ENCODE data around the gene TMEM11.

GRCh38 chr17:21199856-21200255, 14.1 kb downstream of the TMEM11 start:
- TF ChIP-seq, protein P1, sequence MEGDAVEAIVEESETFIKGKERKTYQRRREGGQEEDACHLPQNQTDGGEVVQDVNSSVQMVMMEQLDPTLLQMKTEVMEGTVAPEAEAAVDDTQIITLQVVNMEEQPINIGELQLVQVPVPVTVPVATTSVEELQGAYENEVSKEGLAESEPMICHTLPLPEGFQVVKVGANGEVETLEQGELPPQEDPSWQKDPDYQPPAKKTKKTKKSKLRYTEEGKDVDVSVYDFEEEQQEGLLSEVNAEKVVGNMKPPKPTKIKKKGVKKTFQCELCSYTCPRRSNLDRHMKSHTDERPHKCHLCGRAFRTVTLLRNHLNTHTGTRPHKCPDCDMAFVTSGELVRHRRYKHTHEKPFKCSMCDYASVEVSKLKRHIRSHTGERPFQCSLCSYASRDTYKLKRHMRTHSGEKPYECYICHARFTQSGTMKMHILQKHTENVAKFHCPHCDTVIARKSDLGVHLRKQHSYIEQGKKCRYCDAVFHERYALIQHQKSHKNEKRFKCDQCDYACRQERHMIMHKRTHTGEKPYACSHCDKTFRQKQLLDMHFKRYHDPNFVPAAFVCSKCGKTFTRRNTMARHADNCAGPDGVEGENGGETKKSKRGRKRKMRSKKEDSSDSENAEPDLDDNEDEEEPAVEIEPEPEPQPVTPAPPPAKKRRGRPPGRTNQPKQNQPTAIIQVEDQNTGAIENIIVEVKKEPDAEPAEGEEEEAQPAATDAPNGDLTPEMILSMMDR (IDR thresholded peaks at IDR 0.05): no peak
- TF ChIP-seq POLR2A (IDR thresholded peaks at IDR 0.05): no peak

Data from Peyer's patch (tissue), 4 donors.